HCT116 (cell line): Measurements from ENCODE around the gene WDR48.

Experiments used
- CTCF ChIP-seq, 3 experiments: fragments of 200-600 bp in 1 of 3; sonication (generic) in 1 of 3; IDR thresholded peaks in 2 of 3; conservative IDR thresholded peaks in 1 of 3; 2 replicates each; pipeline ENCODE4 v1.5.1; 2012 to 2017; ENCODE audit warnings: low read depth in 2 of 3, low read length in 2 of 3, antibody characterized with exemption in 1 of 3, borderline replicate concordance in 1 of 3, control low read depth in 1 of 3, mild to moderate bottlenecking in 1 of 3, mixed read lengths in 1 of 3, mixed run types in 1 of 3, moderate library complexity in 1 of 3; ENCODE audit not compliant: insufficient read depth in 1 of 3
- EZH2 ChIP-seq: fragments of 200-600 bp; sonication (generic); IDR thresholded peaks from 2 replicates; pipeline ENCODE4 v1.6.1; 2017; ENCODE audit warnings: antibody characterized with exemption, mixed run types
- JUND ChIP-seq: IDR thresholded peaks from 2 replicates; pipeline ENCODE4 v1.6.1; 2012
- POLR2A ChIP-seq: IDR thresholded peaks from 2 replicates; pipeline ENCODE4 v1.7.0; 2011; ENCODE audit warnings: borderline replicate concordance; ENCODE audit not compliant: insufficient read depth, insufficient read length; ENCODE audit errors: extremely low read depth
- RAD21 ChIP-seq: IDR thresholded peaks from 2 replicates; pipeline ENCODE4 v1.6.1; 2012; ENCODE audit warnings: low read depth, mild to moderate bottlenecking
- TCF7L2 ChIP-seq: IDR thresholded peaks from 2 replicates; pipeline ENCODE4 v1.7.0; 2011; ENCODE audit warnings: borderline replicate concordance, inconsistent platforms; ENCODE audit not compliant: insufficient read depth, insufficient read length; ENCODE audit errors: extremely low read depth
- ZNF274 ChIP-seq: fragments of 200-500 bp; sonication (Bioruptor generic); IDR thresholded peaks from 2 replicates; pipeline ENCODE4 v1.6.1; 2014; ENCODE audit warnings: mild to moderate bottlenecking, low read depth, low read length, inconsistent platforms

- TF ChIP-seq POLR2A = no peak
- no peak for TF ChIP-seq EZH2
- no peak for TF ChIP-seq CTCF (IDR thresholded peaks at IDR 0.05 in 2 of 3, conservative IDR thresholded peaks at IDR 0.05 in 1 of 3; ENCODE audit: borderline replicate concordance in 1 of 3, insufficient read depth in 1 of 3, low read depth in 2 of 3, low read length in 2 of 3)
- no peak for TF ChIP-seq TCF7L2
- TF ChIP-seq ZNF274 = no peak
- no peak for TF ChIP-seq JUND
- TF ChIP-seq RAD21 = no peak
These were observed 64.1 kb downstream of the WDR48 start for GRCh38 chr3:39115870-39116269.
